Stimulated activated CD4-positive, alpha-beta T cell treated with anti-CD3 and anti-CD28 coated beads, Interleukin-2, amount 100 ng/mL, for 24 hours (primary cell): ENCODE measurements around the gene BAG1.

Experiments used
- DNase-seq, 2 donors: peaks; one replicate each; pipeline ENCODE4 v3.0.0-alpha.2; 2020

BAG1 gene

GRCh38 chr9:33264473-33265177 is at the start of gene BAG1, which contains the start of gene CHMP5:
TSS of gene BAG1 (minus strand) at chr9:33264708.
TSS of gene CHMP5 (plus strand) at chr9:33265049. CDS start at chr9:33265079, 30 bp downstream.
- DNase-seq = peak; percentile 100

GRCh38 chr9:33311953-33312352 is 47.4 kb upstream of the BAG1 start:
- no peak for DNase-seq

- no peak for DNase-seq
Observed at GRCh38 chr9:33310748-33311147, 46.2 kb upstream of the BAG1 start.

GRCh38 chr9:33309903-33310302 is 45.4 kb upstream of the BAG1 start:
- no peak for DNase-seq

GRCh38 chr9:33307067-33307466 is 42.6 kb upstream of the BAG1 start:
- DNase-seq = no peak

GRCh38 chr9:33306037-33306436 is 41.5 kb upstream of the BAG1 start:
- peak in 1 of 2 donors; percentile 19 for DNase-seq

- DNase-seq = no peak
Observed at GRCh38 chr9:33304362-33304761, 39.9 kb upstream of the BAG1 start.

GRCh38 chr9:33300546-33300945 is 36.0 kb upstream of the BAG1 start:
- DNase-seq = no peak

GRCh38 chr9:33297432-33297831 is 32.9 kb upstream of the BAG1 start:
- DNase-seq = no peak

- DNase-seq = no peak
Observed at GRCh38 chr9:33295571-33295970, 31.1 kb upstream of the BAG1 start.

- DNase-seq = no peak
Observed at GRCh38 chr9:33294670-33295432, 30.3 kb upstream of the BAG1 start.

- no peak for DNase-seq
Observed at GRCh38 chr9:33293782-33294181, 29.3 kb upstream of the BAG1 start.

GRCh38 chr9:33291901-33292300 is 27.4 kb upstream of the BAG1 start:
- no peak for DNase-seq

GRCh38 chr9:33291031-33291397 is 26.5 kb upstream of the BAG1 start:
- no peak for DNase-seq

GRCh38 chr9:33290247-33291030 is 25.9 kb upstream of the BAG1 start, which contains the start of gene NFX1:
TSS of gene NFX1 (plus strand) at chr9:33290516. CDS start at chr9:33290573, 57 bp downstream.
- peak; percentile 97 to 98 for DNase-seq

- no peak for DNase-seq
Observed at GRCh38 chr9:33289936-33290246, 25.4 kb upstream of the BAG1 start.

- DNase-seq = peak; percentile 43 to 46
Observed at GRCh38 chr9:33289496-33289895, 25.0 kb upstream of the BAG1 start.

- no peak for DNase-seq
Observed at GRCh38 chr9:33288828-33289483, 24.4 kb upstream of the BAG1 start.

GRCh38 chr9:33288235-33288634 is 23.7 kb upstream of the BAG1 start:
- DNase-seq = no peak

GRCh38 chr9:33287087-33287490 is 22.6 kb upstream of the BAG1 start:
- peak; percentile 22 to 46 for DNase-seq

GRCh38 chr9:33285502-33285901 is 21.0 kb upstream of the BAG1 start:
- no peak for DNase-seq

GRCh38 chr9:33277484-33277883 is 13.0 kb upstream of the BAG1 start:
- no peak for DNase-seq

GRCh38 chr9:33273972-33274328 is 9.4 kb upstream of the BAG1 start:
- no peak for DNase-seq
